ENCODE data around the gene FGF9.

Gene FGF9

DNA sequence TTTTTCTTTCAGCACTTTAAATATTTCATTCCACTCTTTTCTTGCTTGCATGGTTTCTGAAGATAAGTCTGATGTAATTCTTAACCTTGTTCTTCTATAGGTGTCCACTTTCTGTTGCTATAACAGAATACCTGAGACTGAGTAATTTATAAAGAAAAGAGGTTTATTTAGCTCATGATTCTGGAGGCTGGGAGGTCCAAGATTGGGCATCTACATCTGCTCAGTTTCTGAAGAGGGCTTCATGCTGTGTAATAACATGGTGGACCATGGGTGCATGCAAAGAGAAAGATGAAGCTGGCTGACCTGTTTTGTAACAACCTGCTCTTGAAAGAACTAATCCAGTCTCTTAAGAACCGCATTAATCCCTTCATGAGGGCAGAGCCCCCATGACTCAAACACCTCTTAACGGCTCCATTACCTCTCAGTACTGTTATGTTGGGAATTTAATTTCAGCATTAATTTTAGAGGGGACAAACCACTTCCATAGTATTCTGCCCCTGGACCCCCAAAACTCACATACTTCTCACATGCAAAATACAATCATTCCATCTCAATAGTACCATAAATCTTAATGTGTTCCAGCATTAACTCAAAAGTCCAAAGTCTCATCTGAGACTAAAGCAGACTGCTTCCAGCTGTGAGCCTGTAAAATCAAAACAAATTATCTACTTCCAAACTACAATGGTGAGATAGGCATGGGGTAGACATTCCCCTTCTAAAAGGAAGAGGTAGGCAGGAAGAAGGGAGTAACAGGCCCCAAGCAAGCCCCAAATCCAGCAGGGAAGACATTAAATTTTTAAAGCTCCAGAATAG is 9.6 kb upstream of the FGF9 start:
- no peaks in the 10 kb centered on the region for H3K4me1 ChIP-seq (ENCODE audit: control insufficient read depth in 1 of 2, insufficient read depth in 1 of 2, low read depth in 1 of 2, low read length in 1 of 2)
- TF ChIP-seq, protein P1, sequence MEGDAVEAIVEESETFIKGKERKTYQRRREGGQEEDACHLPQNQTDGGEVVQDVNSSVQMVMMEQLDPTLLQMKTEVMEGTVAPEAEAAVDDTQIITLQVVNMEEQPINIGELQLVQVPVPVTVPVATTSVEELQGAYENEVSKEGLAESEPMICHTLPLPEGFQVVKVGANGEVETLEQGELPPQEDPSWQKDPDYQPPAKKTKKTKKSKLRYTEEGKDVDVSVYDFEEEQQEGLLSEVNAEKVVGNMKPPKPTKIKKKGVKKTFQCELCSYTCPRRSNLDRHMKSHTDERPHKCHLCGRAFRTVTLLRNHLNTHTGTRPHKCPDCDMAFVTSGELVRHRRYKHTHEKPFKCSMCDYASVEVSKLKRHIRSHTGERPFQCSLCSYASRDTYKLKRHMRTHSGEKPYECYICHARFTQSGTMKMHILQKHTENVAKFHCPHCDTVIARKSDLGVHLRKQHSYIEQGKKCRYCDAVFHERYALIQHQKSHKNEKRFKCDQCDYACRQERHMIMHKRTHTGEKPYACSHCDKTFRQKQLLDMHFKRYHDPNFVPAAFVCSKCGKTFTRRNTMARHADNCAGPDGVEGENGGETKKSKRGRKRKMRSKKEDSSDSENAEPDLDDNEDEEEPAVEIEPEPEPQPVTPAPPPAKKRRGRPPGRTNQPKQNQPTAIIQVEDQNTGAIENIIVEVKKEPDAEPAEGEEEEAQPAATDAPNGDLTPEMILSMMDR (IDR thresholded peaks at IDR 0.05), result no peak
- no peaks in the 10 kb centered on the region for H3K36me3 ChIP-seq
- H3K27ac ChIP-seq, result no peak overlapping the region
- no peak overlapping the region for H3K4me3 ChIP-seq (ENCODE audit: low read depth in 1 of 2, low read length in 1 of 2)
- H3K9me3 ChIP-seq, result no peaks in the 10 kb centered on the region
- peaks cover 95% of the 10 kb centered on the region for H3K27me3 ChIP-seq

DNA sequence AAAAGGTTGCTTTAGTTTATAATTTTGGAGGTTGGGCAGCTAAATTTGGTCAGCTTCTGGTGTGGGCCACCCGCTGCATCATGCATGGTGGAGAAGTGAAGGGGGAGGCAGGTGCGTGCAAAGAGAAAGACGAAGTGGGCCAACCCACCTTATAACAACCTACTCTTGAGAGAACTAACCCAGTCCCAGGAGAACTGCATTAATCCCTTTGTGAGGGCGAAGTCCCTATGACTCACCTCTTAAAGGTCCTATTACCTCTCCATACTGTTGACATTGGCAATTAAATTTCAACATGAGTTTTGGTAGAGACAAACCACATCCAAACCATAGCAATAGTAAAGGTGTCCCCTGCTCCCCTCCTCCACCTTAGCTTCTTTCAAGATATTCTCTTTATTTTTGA is 7.7 kb upstream of the FGF9 start:
- H3K27me3 ChIP-seq, result peaks cover 100% of the 10 kb centered on the region
- no peak overlapping the region for H3K4me3 ChIP-seq (ENCODE audit: low read depth in 1 of 2, low read length in 1 of 2)
- no peak overlapping the region for H3K27ac ChIP-seq
- H3K9me3 ChIP-seq, result no peaks in the 10 kb centered on the region
- no peaks in the 10 kb centered on the region for H3K4me1 ChIP-seq (ENCODE audit: control insufficient read depth in 1 of 2, insufficient read depth in 1 of 2, low read depth in 1 of 2, low read length in 1 of 2)
- no peaks in the 10 kb centered on the region for H3K36me3 ChIP-seq
- TF ChIP-seq, protein P1 (IDR thresholded peaks at IDR 0.05), result no peak

- Histone ChIP-seq H3K4me3 (ENCODE audit: low read depth in 1 of 2, low read length in 1 of 2) (peak overlapping the region in 1 of 2 experiments; percentile 67), H3K27ac (no peak overlapping the region), H3K36me3 (no peaks in the 10 kb centered on the region), H3K4me1 (ENCODE audit: control insufficient read depth in 1 of 2, insufficient read depth in 1 of 2, low read depth in 1 of 2, low read length in 1 of 2) (peaks cover 43 to 47% of the 10 kb centered on the region in 2 experiments), H3K27me3 (peaks cover 100% of the 10 kb centered on the region), H3K9me3 (no peaks in the 10 kb centered on the region)
- TF ChIP-seq, protein P1 (IDR thresholded peaks at IDR 0.05), result no peak
These were observed 2.1 kb upstream of the FGF9 start for GRCh38 chr13:21668732-21669275.

GRCh38 chr13:21670006-21670882 is 629 bp upstream of the FGF9 start:
- H3K27ac ChIP-seq, result no peak overlapping the region
- TF ChIP-seq, protein P1 (IDR thresholded peaks at IDR 0.05), result no peak
- H3K27me3 ChIP-seq, result peaks cover 100% of the 10 kb centered on the region
- H3K4me3 ChIP-seq (ENCODE audit: low read depth in 1 of 2, low read length in 1 of 2), result peak overlapping the region; percentile 53 to 67
- H3K4me1 ChIP-seq (ENCODE audit: control insufficient read depth in 1 of 2, insufficient read depth in 1 of 2, low read depth in 1 of 2, low read length in 1 of 2), result peaks cover 46 to 61% of the 10 kb centered on the region in 2 experiments
- H3K9me3 ChIP-seq, result no peaks in the 10 kb centered on the region
- H3K36me3 ChIP-seq, result no peaks in the 10 kb centered on the region

DNA sequence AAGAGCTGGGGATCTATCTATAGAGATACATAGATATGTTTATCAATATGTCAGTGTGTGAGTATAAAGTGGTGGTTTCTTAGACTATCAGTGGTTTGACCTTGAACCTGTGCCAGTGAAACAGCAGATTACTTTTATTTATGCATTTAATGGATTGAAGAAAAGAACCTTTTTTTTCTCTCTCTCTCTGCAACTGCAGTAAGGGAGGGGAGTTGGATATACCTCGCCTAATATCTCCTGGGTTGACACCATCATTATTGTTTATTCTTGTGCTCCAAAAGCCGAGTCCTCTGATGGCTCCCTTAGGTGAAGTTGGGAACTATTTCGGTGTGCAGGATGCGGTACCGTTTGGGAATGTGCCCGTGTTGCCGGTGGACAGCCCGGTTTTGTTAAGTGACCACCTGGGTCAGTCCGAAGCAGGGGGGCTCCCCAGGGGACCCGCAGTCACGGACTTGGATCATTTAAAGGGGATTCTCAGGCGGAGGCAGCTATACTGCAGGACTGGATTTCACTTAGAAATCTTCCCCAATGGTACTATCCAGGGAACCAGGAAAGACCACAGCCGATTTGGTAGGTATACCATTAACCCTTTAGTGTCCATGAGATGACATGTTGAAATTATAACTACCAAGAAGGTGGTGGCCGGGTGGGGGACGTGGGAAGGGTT is 880 bp downstream of the FGF9 start:
- no peaks in the 10 kb centered on the region for H3K9me3 ChIP-seq

More for the DNA sequence above, 880 bp downstream of the FGF9 start:
- TF ChIP-seq, protein P1 (IDR thresholded peaks at IDR 0.05), result no peak
- Histone ChIP-seq H3K36me3 (no peaks in the 10 kb centered on the region), H3K27me3 (peaks cover 100% of the 10 kb centered on the region), H3K4me1 (ENCODE audit: control insufficient read depth in 1 of 2, insufficient read depth in 1 of 2, low read depth in 1 of 2, low read length in 1 of 2) (peaks cover 46 to 64% of the 10 kb centered on the region in 2 experiments), H3K27ac (no peak overlapping the region), H3K4me3 (ENCODE audit: low read depth in 1 of 2, low read length in 1 of 2) (peak overlapping the region in 1 of 2 experiments; percentile 67)

All from neutrophil (primary cell).